HCEC 1CT (cell line): ENCODE measurements around the gene PHOX2B.

Experiments used
- DNase-seq: peaks from one replicate; pipeline ENCODE4 v3.0.0-alpha.2; 2017

The PHOX2B gene

GRCh38 chr4:41748571-41749475, at the start of gene PHOX2B:
Gene PHOX2B (minus strand): TSS chr4:41748725. CDS start chr4:41748610, 115 bp downstream.
- no peak for DNase-seq

DNA sequence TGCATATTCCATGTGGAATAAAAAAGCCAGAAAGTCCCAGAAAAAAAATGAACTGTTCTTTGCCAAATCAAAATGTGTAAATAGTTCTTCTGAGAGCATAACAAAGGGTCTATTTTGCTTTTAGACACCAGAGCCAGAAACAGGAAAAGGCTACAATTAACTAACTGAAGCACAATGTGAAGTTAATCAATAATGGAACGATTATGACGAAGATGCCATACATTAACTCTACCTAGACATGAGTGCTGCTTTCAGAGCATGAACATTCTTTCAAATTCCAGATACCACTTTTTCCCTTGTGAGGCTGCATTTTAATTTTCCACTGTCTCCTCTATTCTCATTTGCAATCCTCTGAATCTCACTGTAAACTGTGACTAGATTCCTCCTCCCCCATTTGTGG, 48.7 kb upstream of the PHOX2B start:
- no peak for DNase-seq

- DNase-seq: no peak
These were observed 48.2 kb upstream of the PHOX2B start for GRCh38 chr4:41796545-41797210.

DNA sequence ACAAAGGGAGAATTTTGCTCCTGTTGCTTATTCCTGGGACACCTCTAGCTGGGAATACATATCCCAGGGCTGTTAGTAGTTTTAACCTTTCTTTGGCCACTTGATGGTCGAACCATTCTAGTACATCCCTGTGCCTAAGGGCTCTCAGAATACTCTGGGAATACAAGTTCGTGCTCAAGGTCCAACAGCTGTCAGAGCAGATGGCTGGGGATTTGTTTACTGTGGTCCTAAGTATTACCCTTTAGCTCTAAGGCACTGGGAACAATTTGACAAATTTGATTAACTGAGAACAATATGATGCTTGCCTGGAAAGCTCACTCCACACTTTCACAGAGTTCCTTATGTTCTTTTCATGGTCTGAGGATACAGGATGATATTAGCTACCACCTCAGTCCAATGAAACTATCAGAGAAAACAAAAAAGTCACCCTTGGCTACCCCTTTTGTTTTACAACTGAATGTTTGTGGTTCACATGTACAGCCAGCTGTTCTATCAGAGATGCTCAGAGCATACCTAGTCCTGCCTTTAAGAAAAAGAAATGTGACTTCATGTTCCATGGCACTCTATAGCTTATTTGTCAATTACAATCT, 47.4 kb upstream of the PHOX2B start:
- no peak for DNase-seq

- DNase-seq: no peak
These were observed 43.6 kb upstream of the PHOX2B start for GRCh38 chr4:41792166-41792565.

GRCh38 chr4:41791557-41791956, 43.0 kb upstream of the PHOX2B start:
- no peak for DNase-seq

DNA sequence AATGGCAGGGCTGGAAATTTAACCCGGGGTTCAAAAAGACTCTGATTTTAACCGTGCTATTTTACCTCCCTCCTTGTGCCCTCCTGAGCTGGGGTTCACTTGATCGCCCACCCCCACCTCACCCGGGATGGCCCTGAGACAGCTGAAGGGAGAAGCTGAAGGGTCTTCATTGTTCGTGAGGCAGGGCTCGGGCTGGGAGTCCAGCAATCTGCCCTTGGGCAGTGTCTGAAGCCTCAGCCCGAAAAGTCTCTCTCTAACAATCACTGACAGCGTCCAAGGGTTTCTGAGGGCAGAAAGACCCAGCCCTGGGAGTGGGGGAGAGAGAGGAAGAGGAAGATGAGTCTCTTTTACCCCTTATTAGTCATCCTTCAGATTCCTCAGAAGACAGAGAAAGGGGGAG, 39.4 kb upstream of the PHOX2B start:
- DNase-seq: no peak

GRCh38 chr4:41785665-41786064, 37.1 kb upstream of the PHOX2B start:
- no peak for DNase-seq

DNA sequence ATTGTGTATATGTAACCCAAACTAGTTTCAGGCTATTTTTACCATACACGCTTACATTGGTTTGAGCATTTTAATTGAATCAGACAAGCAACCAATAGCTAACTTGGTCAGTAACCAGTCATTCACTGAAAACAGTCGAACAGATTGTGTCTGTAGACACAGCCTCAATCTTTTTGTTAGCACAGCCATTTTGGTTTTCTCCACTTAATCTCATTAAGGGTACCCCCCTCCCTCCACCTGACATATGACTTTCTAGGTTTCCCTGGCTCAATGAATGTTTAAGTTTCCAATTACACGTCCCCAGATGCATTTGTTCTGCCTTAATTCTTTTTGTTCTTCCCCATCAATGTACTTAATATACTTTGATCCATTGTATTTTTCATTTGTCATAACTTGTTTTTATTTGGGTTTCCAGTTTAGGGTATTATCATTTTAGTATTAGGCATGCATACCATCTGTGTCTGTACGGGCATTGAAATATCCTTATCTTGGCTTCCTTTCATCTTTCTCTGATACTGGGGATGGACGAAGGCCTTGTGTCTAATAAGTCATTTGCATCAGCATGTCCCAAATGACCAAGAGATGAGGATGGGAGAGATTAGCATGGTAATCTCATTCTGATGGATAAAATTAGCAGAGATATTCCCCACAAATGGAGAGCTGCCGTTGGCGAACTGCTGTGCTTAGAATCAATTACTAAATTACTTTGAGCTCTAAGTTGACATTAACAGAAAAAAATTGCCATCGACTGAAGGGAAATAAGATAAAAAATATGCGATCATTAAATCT, 35.9 kb upstream of the PHOX2B start:
- no peak for DNase-seq

GRCh38 chr4:41776466-41776865, 27.9 kb upstream of the PHOX2B start:
- no peak for DNase-seq

- DNase-seq: no peak
These were observed 15.2 kb upstream of the PHOX2B start for GRCh38 chr4:41763729-41764128.

DNA sequence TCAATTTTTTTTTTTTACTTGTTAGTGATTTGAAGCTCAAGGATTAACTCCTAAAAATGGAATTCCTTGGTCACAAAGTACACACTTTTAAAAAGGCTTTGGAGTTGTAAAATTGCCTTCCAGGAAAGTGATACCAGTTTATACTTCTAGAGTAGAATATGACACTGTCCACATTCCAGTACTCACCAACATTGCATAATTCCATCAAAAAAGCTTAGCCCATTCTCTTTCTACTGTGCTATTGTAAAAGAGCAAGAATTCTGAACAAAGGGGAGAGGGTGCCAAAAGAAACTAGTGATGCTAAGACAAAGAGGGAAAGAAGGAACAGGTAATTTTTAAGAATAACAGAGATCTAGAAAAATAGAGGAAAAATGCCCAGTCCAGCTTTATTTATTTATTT, 10.4 kb upstream of the PHOX2B start:
- no peak for DNase-seq

DNA sequence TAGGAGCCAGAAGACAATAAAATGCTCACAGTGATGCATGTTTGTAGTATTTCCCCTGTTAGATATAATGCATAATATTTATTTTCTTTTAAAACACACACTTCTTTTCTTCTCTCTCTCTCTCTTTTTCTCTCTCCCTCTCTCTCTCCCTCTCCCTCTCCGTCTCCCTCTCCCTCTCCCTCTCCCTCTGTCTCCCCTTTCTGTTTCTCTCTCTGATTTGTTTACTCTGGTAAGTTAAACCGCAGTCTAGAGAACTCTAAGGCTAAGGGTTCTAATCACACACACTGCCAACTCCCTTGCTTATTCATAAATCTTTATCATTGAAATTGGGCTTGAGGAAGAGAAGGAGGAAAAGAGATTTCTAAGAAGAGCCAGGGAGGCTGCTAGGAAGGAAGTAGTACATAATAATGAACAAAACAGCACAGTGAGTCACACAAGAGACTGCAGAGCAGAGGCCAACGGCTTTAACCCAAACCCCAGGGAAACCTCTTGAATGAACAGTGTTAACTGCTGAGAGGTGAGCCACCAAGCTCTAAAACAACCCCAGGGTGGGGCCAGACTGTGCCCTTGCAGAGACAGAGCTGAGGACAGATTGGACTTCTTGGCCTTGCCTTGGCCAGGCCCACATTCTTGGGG, 9.1 kb upstream of the PHOX2B start:
- peak; percentile 10 for DNase-seq

DNA sequence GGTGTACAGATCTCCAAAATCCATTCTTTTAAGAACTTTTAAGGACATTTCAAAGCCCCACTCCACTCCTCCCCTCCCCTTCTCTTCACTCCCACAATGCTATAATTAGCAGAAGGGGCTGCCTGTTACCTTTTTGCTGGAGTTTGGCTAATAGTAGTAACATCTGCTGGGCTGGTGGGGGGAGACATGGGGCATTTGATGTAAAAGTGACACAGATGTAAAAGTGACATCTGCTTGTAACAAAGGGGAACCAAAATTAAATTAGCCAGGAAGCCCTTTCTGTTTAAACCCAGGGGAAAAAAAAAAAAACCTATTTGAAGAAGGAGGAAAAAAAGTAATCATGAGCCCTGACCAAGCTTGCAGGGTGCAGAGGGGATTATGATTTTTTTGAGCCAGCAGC, 5.4 kb upstream of the PHOX2B start:
- DNase-seq: no peak

DNA sequence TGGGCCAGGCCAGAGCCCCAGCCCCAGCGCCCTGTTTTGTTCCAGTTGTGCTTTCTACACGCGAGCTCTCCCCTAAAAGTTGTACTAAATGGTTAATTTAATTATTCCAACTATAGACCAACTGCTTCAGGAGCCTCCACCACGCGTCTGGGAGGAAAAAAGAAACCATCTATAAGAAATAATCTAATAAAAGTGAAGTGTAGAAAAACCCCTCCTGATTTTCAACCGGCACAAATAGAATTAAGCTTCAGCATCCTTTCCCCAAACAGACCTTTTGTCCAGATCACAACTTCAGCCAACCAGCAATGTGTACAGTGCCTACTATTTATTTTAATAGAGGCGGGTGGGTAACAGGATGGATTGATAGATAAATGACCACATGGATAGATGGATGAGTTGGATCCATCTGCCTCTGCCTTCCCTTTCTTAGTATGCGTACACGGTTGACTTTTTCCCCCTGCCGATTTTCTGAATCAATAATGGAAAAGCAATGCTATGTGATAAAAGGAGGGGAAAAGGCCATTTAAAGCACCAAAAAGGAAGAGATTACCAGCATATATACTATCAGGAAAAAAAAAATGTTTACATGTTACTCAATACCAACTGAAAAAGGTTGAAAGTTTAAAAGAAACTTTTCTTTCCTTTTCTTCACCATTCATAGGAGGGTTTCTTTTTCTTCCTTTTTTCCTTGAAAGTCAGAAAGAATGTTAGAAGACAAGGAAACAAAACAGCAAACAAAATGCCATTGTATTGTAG, 3.7 kb upstream of the PHOX2B start:
- DNase-seq: no peak

DNA sequence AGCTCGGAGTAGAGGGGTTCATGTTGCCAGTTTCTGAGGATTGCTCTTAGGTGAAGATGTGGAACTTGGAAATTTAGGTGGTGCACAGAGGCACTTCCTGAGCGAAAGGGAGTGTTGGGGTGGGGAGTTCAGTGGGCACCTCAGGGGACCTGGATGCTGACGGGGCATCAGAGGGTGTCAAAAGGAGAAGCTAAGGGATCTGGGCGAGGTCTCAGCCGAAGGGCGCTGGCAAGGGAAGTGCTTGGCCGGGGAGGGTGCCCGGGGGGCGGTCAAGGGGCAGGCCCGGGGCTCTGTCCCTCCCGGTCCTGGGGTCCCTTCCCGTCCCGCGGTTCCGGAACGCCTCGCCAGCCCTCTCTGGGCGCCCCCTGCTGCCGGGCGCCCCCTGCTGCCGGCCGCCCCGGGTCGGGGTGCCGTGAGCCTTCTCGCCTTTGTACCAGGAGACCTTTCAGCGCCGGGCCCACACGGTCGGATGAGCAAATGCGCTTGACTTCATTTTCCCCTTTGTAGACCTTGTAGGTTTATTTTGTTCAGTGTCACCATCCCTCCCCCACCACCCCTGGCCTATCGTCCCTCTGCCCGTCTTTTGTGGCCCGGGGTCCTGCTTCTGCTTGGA, 3.0 kb upstream of the PHOX2B start:
- DNase-seq: no peak

DNA sequence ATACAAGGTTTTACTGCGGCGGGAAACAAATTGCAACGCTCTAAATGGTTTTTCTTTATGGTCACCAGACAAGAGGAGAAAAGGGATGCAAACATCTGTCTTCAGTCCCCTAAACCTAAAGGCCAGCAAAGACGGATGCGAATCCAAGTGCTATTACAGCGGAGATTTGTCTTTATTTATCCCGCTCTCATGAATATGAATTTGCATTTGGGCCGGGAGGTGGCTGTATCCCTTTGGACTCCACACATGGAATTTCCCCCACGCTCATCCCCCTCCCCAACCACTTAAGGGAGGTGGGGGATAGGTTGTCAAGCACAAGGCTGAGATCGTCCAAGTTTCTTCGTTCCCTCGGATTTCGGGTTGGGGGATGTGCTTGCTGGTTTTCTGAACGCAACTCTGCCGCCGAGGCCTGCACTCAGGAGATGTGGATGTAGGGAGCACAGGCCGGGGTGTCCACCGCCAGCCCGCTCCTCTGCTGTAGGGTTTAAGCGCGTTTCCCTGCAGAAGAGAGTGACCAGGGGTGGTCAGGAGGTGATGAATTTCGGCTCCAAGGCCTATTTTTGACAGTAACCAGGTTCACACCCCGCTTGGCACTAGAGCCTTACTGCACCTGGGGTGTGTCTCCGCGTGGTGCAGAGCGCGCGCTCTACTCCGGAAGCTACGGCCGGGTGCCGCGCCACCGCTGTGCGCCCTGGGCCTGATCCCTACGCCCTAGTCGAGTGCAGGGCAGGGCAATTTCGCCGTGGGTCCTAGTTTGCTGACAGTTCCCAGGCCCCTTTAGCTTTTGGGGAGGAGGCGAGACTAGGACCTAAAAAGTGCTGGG, 2.3 kb upstream of the PHOX2B start:
- DNase-seq: no peak

GRCh38 chr4:41750121-41750625, 1.6 kb upstream of the PHOX2B start:
- no peak for DNase-seq

DNA sequence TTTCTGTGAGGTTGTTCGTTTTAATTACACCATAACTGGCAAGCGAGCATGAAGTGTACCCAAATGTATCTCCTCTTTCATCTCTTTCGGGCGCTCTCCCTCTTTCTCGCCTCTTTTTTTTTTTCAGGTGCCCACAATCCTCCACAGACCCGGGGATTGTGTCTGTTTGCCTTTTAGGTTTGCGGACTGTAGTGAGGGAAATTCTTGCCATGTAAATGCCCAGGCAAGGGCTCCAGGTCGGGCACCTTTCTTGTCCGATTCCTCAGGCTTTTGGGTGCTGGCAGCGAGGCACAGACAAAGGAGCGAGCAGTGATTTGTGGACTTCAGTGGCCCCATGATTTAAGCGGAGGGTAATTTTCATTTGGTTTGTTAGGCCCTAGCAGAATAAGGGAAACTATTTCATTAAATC, 1.1 kb upstream of the PHOX2B start:
- no peak for DNase-seq

- DNase-seq: no peak
These were observed 403 bp downstream of the PHOX2B start for GRCh38 chr4:41748074-41748570.
